Nephron (organoid): ENCODE data around the gene GCLM.

Experiments used
- H3K27ac Mint-ChIP-seq, 3 experiments: 2 replicates each; pipeline ENCODE4 v1.8.0; 2020; ENCODE audit warnings: mixed read lengths in 3 of 3, mild to moderate bottlenecking in 2 of 3, moderate library complexity in 1 of 3
- H3K27me3 Mint-ChIP-seq: 2 replicates; pipeline ENCODE4 v1.8.0; 2021; ENCODE audit warnings: low read depth, mild to moderate bottlenecking, moderate library complexity, mixed read lengths
- H3K36me3 Mint-ChIP-seq: 2 replicates; pipeline ENCODE4 v1.8.0; 2020; ENCODE audit warnings: low read depth, mixed read lengths
- H3K4me1 Mint-ChIP-seq: 2 replicates; pipeline ENCODE4 v1.8.0; 2020; ENCODE audit warnings: mixed read lengths
- H3K4me3 Mint-ChIP-seq, 3 experiments: 2 replicates each; pipeline ENCODE4 v1.8.0; 2020; ENCODE audit warnings: mild to moderate bottlenecking in 3 of 3, mixed read lengths in 3 of 3, moderate library complexity in 2 of 3
- H3K9me3 Mint-ChIP-seq: 2 replicates; pipeline ENCODE4 v1.8.0; 2020; ENCODE audit warnings: mixed read lengths
- CTCF ChIP-seq, 3 experiments: fragments of 200-600 bp; sonication (generic); IDR thresholded peaks; one replicate each; pipeline ENCODE4 v1.5.0; 2021; ENCODE audit warnings: antibody characterized with exemption in 3 of 3; ENCODE audit not compliant: unreplicated experiment in 3 of 3

Gene GCLM

GRCh38 chr1:93904228-93904627 is 5.0 kb downstream of the GCLM start:
- Mint-ChIP-seq H3K4me3 (no peak overlapping the region), H3K27me3 (peaks cover 4% of the 10 kb centered on the region), H3K4me1 (peaks cover 13% of the 10 kb centered on the region), H3K27ac (peak overlapping the region in 2 of 3 experiments; percentile 48 to 74), H3K36me3 (peaks cover 4% of the 10 kb centered on the region), H3K9me3 (no peaks in the 10 kb centered on the region)
- TF ChIP-seq CTCF (IDR thresholded peaks at IDR 0.05; ENCODE audit: unreplicated experiment in 3 of 3), result no peak

GRCh38 chr1:93900723-93901504 is 8.3 kb downstream of the GCLM start:
- Mint-ChIP-seq H3K4me3 (no peak overlapping the region), H3K27ac (no peak overlapping the region), H3K36me3 (peaks cover 4% of the 10 kb centered on the region), H3K27me3 (no peaks in the 10 kb centered on the region), H3K4me1 (peaks cover 3% of the 10 kb centered on the region), H3K9me3 (no peaks in the 10 kb centered on the region)
- TF ChIP-seq CTCF (IDR thresholded peaks at IDR 0.05; ENCODE audit: unreplicated experiment in 3 of 3), result no peak

- peaks cover 4% of the 10 kb centered on the region for H3K36me3 Mint-ChIP-seq
- no peak for TF ChIP-seq CTCF (IDR thresholded peaks at IDR 0.05; ENCODE audit: unreplicated experiment in 3 of 3)
- H3K4me3 Mint-ChIP-seq, result no peak overlapping the region
- no peak overlapping the region for H3K27ac Mint-ChIP-seq
- H3K4me1 Mint-ChIP-seq, result no peaks in the 10 kb centered on the region
- no peaks in the 10 kb centered on the region for H3K27me3 Mint-ChIP-seq
- H3K9me3 Mint-ChIP-seq, result no peaks in the 10 kb centered on the region
Observed at GRCh38 chr1:93899543-93900207, 9.6 kb downstream of the GCLM start.

- H3K4me1 Mint-ChIP-seq, result peaks cover 4% of the 10 kb centered on the region
- H3K9me3 Mint-ChIP-seq, result no peaks in the 10 kb centered on the region
- H3K4me3 Mint-ChIP-seq, result no peak overlapping the region
- no peak for TF ChIP-seq CTCF (IDR thresholded peaks at IDR 0.05; ENCODE audit: unreplicated experiment in 3 of 3)
- peaks cover 3% of the 10 kb centered on the region for H3K36me3 Mint-ChIP-seq
- H3K27ac Mint-ChIP-seq, result peak overlapping the region in 1 of 3 experiments; percentile 61
- no peaks in the 10 kb centered on the region for H3K27me3 Mint-ChIP-seq
Observed at GRCh38 chr1:93888900-93889299, 20.3 kb downstream of the GCLM start.

- TF ChIP-seq CTCF (IDR thresholded peaks at IDR 0.05; ENCODE audit: unreplicated experiment in 3 of 3), result no peak
- H3K4me3 Mint-ChIP-seq, result no peak overlapping the region
- peaks cover 17% of the 10 kb centered on the region for H3K4me1 Mint-ChIP-seq
- H3K36me3 Mint-ChIP-seq, result peaks cover 7% of the 10 kb centered on the region
- no peak overlapping the region for H3K27ac Mint-ChIP-seq
- no peaks in the 10 kb centered on the region for H3K9me3 Mint-ChIP-seq
- no peaks in the 10 kb centered on the region for H3K27me3 Mint-ChIP-seq
Observed at GRCh38 chr1:93882269-93882668, 27.0 kb downstream of the GCLM start.
